Nephron progenitor cell (in vitro differentiated cells): ENCODE measurements around the gene MLXIPL.

ENCODE experiments used
- DNase-seq: peaks from one replicate; pipeline ENCODE4 v3.0.0; 2021
- H3K27ac Mint-ChIP-seq: 2 replicates; pipeline ENCODE4 v1.8.0; 2021; ENCODE audit warnings: mild to moderate bottlenecking, moderate library complexity, mixed read lengths
- H3K27me3 Mint-ChIP-seq: 2 replicates; pipeline ENCODE4 v1.8.0; 2021; ENCODE audit warnings: mild to moderate bottlenecking, low read depth, mixed read lengths; ENCODE audit not compliant: poor library complexity
- H3K36me3 Mint-ChIP-seq: 2 replicates; pipeline ENCODE4 v1.8.0; 2021; ENCODE audit warnings: low read depth, mixed read lengths
- H3K4me1 Mint-ChIP-seq: 2 replicates; pipeline ENCODE4 v1.8.0; 2021; ENCODE audit warnings: mixed read lengths
- H3K4me3 Mint-ChIP-seq: 2 replicates; pipeline ENCODE4 v1.8.0; 2021; ENCODE audit warnings: mild to moderate bottlenecking, moderate library complexity, mixed read lengths
- H3K9me3 Mint-ChIP-seq: 2 replicates; pipeline ENCODE4 v1.8.0; 2021; ENCODE audit warnings: mild to moderate bottlenecking, moderate library complexity, mixed read lengths
- TF ChIP-seq, protein P1 (sequence below): fragments of 200-600 bp; sonication (generic); IDR thresholded peaks from 2 replicates; pipeline ENCODE4 v1.5.0; 2021; ENCODE audit warnings: antibody characterized with exemption

The MLXIPL gene

DNA sequence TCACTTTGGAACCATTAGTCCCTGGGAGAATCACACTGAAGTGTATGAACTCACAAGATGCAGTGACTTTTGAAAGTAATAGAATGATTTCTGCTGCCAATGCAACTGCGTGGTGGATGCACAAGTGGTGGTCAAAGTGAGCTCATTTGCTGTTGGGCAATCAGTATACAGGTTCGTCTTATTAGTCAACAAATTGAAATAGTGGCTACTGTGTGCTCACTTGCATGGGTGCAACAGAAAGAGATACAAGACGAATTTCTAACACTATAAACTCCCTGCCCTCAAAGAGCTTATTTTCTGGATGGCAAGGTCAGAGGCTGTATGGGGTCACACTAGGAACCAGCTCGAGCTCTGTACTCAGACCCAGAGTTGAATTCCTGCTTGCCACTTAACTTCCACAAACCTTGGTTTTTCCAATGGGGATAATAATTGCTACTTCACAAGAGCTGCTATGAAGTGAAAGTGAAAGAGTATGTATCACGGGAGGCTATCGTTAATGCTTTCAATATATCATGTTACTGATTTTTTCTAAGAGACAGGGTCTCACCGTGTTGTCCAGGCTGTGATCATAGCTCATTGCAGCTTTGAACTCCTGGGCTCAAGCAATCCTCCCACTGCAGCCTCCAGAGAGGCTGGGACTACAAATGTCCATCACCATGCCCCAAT lies 58.5 kb downstream of the MLXIPL start:
- no peak overlapping the region for H3K4me3 Mint-ChIP-seq
- H3K4me1 Mint-ChIP-seq: peaks cover 7% of the 10 kb centered on the region
- H3K27ac Mint-ChIP-seq: no peak overlapping the region
- TF ChIP-seq, protein P1, sequence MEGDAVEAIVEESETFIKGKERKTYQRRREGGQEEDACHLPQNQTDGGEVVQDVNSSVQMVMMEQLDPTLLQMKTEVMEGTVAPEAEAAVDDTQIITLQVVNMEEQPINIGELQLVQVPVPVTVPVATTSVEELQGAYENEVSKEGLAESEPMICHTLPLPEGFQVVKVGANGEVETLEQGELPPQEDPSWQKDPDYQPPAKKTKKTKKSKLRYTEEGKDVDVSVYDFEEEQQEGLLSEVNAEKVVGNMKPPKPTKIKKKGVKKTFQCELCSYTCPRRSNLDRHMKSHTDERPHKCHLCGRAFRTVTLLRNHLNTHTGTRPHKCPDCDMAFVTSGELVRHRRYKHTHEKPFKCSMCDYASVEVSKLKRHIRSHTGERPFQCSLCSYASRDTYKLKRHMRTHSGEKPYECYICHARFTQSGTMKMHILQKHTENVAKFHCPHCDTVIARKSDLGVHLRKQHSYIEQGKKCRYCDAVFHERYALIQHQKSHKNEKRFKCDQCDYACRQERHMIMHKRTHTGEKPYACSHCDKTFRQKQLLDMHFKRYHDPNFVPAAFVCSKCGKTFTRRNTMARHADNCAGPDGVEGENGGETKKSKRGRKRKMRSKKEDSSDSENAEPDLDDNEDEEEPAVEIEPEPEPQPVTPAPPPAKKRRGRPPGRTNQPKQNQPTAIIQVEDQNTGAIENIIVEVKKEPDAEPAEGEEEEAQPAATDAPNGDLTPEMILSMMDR: no peak
- DNase-seq: no peak
- H3K27me3 Mint-ChIP-seq: peaks cover 9% of the 10 kb centered on the region
- H3K36me3 Mint-ChIP-seq: peaks cover 17% of the 10 kb centered on the region
- no peaks in the 10 kb centered on the region for H3K9me3 Mint-ChIP-seq

DNA sequence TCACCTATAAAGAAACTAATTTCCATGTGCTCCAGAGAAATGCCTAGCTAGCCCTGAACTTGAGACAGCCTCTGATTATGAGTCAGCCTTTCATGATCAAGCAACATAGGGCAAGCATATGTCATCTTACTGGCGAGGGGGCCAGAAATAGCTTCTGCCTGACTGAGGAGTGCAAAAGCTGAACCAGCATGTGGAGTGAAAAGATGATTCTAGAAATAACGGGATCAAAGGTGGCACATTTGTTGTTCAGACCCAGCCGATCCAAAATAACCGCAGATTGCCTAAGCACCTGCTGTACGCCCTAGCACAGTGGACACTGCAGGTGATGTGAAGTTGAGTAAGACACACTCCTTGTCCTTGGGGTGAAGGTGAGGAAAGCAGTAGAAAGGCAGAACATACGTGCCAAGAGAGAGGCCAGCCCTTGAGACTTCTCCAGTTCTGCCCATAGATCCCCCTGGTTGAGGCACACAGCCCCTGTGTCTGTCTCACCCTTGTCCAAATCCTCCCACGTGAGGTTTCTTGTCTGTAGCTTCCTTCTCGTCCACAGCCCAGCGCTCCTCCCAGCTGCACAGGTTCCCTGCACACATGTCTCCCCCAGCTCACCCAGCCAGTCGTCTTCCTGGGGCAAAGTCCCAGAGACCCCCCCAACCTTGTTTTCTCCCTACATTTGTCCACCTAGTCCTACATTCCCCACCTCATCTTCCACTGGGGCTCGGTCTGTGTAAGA lies 64.0 kb downstream of the MLXIPL start:
- TF ChIP-seq, protein P1: no peak
- H3K36me3 Mint-ChIP-seq: no peaks in the 10 kb centered on the region
- H3K4me3 Mint-ChIP-seq: no peak overlapping the region
- no peak for DNase-seq
- H3K27me3 Mint-ChIP-seq: peaks cover 30% of the 10 kb centered on the region
- H3K4me1 Mint-ChIP-seq: peaks cover 31% of the 10 kb centered on the region
- H3K9me3 Mint-ChIP-seq: no peaks in the 10 kb centered on the region
- H3K27ac Mint-ChIP-seq: no peak overlapping the region

DNA sequence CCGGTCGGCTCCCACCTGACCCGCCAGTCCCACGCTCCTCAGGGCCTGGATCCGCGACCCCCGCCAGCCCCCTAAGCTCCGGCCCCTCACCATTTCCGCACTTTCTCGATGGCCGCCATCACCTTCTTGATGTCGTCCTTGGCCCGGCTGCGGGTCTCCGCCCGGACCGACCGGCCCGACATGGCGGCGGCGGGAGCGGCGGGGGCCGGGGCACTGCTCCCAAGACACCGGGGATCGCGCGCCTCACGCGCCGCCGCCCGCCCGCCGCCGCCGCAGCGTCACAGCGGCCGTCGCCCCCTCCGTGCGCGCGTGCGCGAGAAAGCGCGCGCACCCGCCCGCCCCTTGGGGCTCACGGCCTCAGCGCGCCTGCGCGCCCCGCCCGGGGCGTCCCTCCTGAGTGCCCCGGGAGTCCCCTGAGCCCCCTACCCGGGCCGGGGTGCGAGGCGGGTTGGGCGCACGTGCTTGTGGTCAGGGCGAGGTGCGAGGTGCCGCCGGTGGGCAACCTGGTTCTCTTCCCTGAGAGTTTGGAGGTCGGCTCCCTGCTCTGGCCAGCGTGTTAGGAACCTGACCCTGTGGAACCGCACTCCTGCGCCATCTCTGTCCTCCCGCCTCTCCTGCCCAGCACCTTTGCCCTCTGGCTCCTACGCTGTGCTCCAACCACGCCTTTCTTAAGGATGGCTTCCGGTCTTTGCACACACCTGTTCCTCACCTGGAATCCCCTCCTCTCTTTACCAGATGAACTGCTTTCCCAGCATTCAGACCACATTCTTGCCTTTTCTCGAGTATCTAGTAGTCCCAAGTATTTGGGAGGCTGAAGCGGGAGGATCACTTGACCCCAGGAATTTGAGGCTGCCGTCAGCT lies 66.7 kb downstream of the MLXIPL start, which contains the start of gene BCL7B:
Gene BCL7B (minus strand): TSS at position 294 of the 861 bp plus-strand sequence. CDS start 112 bp downstream, at position 182.
- Mint-ChIP-seq H3K27me3 (peaks cover 29% of the 10 kb centered on the region), H3K36me3 (peaks cover 10% of the 10 kb centered on the region), H3K4me3 (peak within 1 kb of the TSS; percentile 89), H3K4me1 (peaks cover 26% of the 10 kb centered on the region), H3K27ac (peak within 1 kb of the TSS; percentile 98), H3K9me3 (no peaks in the 10 kb centered on the region)
- TF ChIP-seq, protein P1: no peak
- DNase-seq: peak; percentile 75

DNA sequence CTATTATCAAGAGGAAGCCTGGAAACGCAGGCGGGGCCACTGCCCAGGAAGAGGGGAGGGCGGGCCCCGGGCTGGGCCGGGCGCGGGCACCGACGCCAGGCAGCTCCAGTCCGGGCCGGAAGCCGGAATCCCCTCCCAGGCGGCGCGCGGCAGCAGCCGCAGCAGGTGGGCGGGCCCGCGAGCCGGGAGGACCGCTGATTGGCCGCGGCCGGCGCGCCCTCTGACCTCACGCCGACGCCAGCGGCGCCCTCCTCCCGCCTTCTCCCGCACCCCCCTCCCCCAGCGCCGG lies 67.3 kb downstream of the MLXIPL start:
- TF ChIP-seq, protein P1: no peak
- Mint-ChIP-seq H3K27me3 (peaks cover 24% of the 10 kb centered on the region), H3K4me1 (peaks cover 26% of the 10 kb centered on the region), H3K9me3 (no peaks in the 10 kb centered on the region), H3K36me3 (peaks cover 16% of the 10 kb centered on the region), H3K27ac (peak overlapping the region; percentile 98), H3K4me3 (peak overlapping the region; percentile 89)
- DNase-seq: peak; percentile 93

DNA sequence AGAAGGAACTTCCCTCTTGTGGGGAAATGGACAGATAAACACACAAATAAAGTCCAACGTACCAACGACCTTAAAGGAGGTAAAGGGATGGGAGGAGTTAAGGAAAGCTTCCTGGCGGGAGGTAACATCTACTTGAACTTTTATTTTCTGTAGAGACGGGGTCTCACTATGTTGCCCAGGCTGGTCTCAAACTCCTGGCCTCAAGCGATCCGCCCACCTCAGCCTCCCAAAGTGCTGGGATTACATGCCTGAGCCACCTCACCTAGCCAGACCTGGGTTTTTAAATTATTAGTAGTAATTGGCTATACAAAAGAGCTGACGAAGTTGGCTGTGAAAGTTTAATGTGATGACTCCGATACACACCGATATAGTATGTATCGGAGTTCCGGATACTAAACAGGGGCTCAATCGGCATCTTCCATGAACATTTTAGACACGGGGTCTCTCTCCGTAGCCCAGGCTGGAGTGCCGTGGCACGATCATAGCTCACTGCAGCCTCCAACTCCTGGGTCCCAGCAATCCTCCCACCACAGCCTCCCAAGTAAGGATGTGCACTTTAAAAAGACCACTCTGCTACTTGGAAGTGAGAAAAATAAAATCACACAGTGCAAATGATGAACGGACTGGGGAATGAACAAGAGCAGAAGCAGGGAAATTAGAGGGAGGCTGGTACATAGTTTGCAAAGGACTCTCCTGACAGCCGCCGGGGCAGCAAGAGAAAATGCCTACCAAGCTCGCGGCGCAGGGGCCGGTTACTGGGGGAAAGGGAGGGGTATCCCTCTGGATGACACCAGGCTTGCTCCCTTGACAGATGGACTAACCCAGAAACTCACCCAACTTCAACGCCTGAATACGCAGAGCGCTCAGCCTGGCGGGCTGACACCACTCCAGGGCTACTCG lies 67.9 kb downstream of the MLXIPL start:
- Mint-ChIP-seq H3K4me3 (peak overlapping the region; percentile 89), H3K36me3 (peaks cover 20% of the 10 kb centered on the region), H3K27ac (peak overlapping the region; percentile 91), H3K9me3 (no peaks in the 10 kb centered on the region), H3K4me1 (peaks cover 26% of the 10 kb centered on the region), H3K27me3 (peaks cover 21% of the 10 kb centered on the region)
- no peak for DNase-seq
- TF ChIP-seq, protein P1: no peak
